ENCODE results near the gene BTK.
"Not testable (repeated sequence)": the region's sequence is repeated elsewhere in the genome, so short reads cannot be mapped to it uniquely, and the experiment has no call there.

BTK gene

DNA sequence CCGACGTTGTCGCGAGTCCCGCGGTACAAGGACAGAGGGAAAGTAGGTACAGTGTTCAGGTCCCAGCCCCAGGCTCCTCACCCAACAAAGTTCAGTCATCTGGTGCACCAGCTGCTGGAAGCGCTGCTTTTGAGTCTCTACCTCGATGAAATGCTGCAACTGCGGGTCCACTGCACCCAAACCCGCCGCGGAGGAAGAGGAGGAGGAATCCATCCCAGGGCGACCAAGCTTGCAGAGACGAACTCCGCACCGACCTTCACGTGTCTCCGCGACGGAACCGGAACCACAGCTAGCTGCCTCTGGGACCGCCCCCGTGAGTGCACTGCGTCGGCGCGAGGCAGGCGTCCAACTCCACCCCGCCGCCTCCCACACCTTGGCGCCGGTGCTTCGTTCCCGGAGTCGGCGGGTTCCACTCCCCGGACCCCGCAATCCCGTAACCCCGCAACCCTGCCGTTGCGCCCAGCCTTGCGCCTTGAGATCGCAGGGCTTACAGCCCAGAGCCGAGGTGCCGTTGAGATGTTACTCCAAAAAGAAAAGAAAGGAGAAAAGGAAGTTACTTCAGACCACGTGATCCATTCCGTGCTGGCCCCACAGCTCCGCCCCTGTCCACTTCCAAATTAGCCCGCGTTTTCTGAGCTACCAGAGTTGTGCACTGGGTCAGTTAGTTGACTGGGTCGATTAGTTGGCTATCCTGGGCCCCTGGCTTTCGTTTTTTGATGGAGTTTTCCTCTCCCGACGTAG, 37.4 kb downstream of the BTK start, which contains the start of gene TIMM8A:
Gene TIMM8A (minus strand): TSS at position 291 of the 741 bp plus-strand sequence. CDS start 78 bp downstream, at position 213.
- Histone ChIP-seq H3K9me3 (ENCODE audit: severe bottlenecking) (no peaks in the 10 kb centered on the region), H3K4me3 (ENCODE audit: low read depth, low read length) (peak within 1 kb of the TSS; percentile 59), H3K36me3 (peaks cover 3% of the 10 kb centered on the region; the same call in 1 of the 2 replicates), H3K27ac (peak within 1 kb of the TSS; percentile 91), H3K27me3 (ENCODE audit: insufficient read depth, low read depth, severe bottlenecking) (peaks cover 3% of the 10 kb centered on the region)
- DNase-seq: peak; percentile 75
- TF ChIP-seq, protein P1, sequence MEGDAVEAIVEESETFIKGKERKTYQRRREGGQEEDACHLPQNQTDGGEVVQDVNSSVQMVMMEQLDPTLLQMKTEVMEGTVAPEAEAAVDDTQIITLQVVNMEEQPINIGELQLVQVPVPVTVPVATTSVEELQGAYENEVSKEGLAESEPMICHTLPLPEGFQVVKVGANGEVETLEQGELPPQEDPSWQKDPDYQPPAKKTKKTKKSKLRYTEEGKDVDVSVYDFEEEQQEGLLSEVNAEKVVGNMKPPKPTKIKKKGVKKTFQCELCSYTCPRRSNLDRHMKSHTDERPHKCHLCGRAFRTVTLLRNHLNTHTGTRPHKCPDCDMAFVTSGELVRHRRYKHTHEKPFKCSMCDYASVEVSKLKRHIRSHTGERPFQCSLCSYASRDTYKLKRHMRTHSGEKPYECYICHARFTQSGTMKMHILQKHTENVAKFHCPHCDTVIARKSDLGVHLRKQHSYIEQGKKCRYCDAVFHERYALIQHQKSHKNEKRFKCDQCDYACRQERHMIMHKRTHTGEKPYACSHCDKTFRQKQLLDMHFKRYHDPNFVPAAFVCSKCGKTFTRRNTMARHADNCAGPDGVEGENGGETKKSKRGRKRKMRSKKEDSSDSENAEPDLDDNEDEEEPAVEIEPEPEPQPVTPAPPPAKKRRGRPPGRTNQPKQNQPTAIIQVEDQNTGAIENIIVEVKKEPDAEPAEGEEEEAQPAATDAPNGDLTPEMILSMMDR (IDR thresholded peaks at IDR 0.05; ENCODE audit: low read depth, low read length): no peak

DNA sequence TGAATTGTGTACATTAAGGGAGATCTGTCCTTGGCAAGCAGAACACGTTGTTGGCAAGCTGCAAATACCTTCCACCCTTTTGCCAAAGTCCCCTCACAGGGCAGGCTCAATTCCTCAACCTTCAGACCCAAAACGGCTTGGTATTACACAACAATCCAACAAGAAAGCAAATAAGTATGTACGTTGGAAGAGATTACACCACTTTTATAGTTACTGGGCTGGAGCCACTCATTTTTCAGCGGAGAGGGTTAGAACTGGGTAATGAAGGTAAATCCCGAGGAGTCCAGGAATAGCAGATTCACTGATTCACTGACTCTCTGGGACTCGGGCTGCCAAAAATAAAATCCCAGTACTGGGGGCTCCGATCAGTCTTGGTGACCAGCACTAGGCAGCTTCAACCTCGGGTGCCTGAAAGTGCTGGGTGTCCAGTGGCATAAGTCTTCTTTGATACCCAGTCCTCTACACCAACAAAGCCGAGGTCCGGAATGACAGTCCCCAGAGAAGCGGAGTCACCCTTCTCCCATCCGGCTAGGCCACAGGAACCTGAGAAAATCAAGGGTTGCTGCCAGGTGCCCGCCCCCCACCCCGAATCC, 38.0 kb downstream of the BTK start:
- Histone ChIP-seq H3K4me3 (ENCODE audit: low read depth, low read length) (peak overlapping the region; percentile 59), H3K9me3 (ENCODE audit: severe bottlenecking) (no peaks in the 10 kb centered on the region), H3K36me3 (peaks cover 3% of the 10 kb centered on the region; the same call in 1 of the 2 replicates), H3K27me3 (ENCODE audit: insufficient read depth, low read depth, severe bottlenecking) (peaks cover 3% of the 10 kb centered on the region), H3K27ac (peak overlapping the region; percentile 91; the same call in 1 of the 2 replicates)
- no peak for DNase-seq
- TF ChIP-seq, protein P1 (IDR thresholded peaks at IDR 0.05; ENCODE audit: low read depth, low read length): no peak

DNA sequence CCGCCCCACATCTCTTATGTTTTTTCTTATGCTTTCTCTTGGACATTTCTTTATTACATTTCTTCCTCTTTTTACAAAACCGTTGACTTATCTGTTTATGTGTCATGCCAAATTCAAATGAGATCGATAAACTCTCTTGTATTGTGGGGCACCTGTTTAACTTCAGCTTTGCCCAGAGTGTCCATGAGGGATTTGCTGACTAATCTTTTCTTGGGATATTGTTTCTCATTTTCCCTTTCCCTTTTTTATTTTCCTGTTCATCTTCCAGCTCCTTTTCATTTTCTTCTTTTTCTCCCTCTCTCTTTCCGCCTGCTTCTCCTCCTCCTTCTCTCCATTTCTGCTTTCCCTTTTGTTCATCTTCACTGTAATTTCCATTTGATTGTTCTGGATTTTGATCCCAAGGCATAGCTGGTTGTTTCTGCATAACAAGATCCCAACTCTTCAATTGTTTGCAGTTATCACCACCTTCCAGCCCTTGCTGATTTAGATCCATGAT, 48.2 kb downstream of the BTK start:
- DNase-seq: no peak
- H3K27ac ChIP-seq: no peak overlapping the region
- H3K36me3 ChIP-seq: no peaks in the 10 kb centered on the region
- no peaks in the 10 kb centered on the region for H3K27me3 ChIP-seq (ENCODE audit: insufficient read depth, low read depth, severe bottlenecking)
- H3K9me3 ChIP-seq (ENCODE audit: severe bottlenecking): no peaks in the 10 kb centered on the region
- TF ChIP-seq, protein P1 (IDR thresholded peaks at IDR 0.05; ENCODE audit: low read depth, low read length): no peak
- no peak overlapping the region for H3K4me3 ChIP-seq (ENCODE audit: low read depth, low read length)

DNA sequence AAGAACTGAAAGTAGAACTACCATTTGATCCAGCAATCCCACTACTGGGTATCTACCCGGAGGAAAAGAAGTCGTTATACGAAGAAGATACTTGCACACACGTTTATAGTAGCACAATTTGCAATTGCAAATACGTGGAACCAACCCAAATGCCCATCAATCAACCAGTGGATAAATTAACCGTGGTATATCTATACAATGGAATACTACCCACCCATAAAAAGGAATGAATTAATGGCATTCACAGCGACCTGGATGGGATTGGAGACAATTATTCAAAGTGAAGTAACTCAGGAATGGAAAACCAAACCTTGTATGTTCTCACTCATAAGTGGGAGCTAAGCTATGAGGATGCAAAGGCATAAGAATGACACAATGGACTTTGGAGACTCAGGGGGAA, 51.7 kb downstream of the BTK start:
- H3K4me3 ChIP-seq (ENCODE audit: low read depth, low read length); H3K27me3 ChIP-seq (ENCODE audit: insufficient read depth, low read depth, severe bottlenecking); DNase-seq; H3K36me3 ChIP-seq; H3K27ac ChIP-seq; H3K9me3 ChIP-seq (ENCODE audit: severe bottlenecking): not testable (repeated sequence)

DNA sequence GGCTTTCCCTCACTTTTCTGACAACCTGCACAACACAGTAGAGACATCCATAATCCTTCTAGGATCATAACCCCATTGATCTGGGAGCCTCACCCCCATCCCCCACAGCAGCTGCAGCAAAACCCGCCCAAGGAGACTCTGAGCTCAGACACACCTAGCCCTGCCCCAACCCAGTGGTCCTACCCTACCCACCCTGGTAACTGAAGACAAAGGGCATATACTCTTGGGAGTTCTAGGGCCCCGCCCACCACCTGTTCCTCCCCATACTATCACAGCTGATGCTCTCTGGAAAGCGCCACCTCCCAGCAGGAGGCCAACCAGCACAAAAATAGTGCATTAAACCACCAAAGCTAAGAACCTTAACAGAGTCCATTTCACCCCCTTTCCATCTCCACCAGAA, 59.4 kb downstream of the BTK start:
- H3K27ac ChIP-seq; DNase-seq; H3K4me3 ChIP-seq (ENCODE audit: low read depth, low read length); H3K9me3 ChIP-seq (ENCODE audit: severe bottlenecking); H3K36me3 ChIP-seq; H3K27me3 ChIP-seq (ENCODE audit: insufficient read depth, low read depth, severe bottlenecking): not testable (repeated sequence)

DNA sequence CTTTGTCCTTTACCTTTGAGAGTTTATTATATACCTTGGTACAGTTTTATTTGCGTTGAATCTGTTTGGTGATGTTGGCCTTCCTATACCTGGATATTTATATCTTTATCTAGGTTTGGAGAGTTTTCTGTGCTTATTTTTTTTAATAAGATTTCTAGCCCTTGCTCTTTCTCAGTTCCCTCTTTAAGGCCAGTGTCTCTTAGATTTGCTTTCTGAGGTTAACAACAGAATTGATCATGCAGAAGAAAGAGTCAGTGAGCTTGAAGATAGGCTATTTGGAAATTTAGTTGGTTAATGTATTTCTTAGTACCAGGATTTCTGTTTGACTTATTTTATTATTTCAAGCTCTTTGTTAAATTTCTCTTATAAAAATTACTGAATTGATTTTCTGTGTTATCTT, 82.2 kb downstream of the BTK start:
- TF ChIP-seq, protein P1 (IDR thresholded peaks at IDR 0.05; ENCODE audit: low read depth, low read length): no peak
- no peak for DNase-seq
- H3K4me3 ChIP-seq (ENCODE audit: low read depth, low read length): no peak overlapping the region
- no peak overlapping the region for H3K27ac ChIP-seq
- no peaks in the 10 kb centered on the region for H3K9me3 ChIP-seq (ENCODE audit: severe bottlenecking)
- H3K36me3 ChIP-seq: no peaks in the 10 kb centered on the region
- peaks cover 12% of the 10 kb centered on the region for H3K27me3 ChIP-seq (ENCODE audit: insufficient read depth, low read depth, severe bottlenecking)
